Globus pallidus (tissue), 1 donor: Measurements from ENCODE around the gene F2.

Experiments used
- DNase-seq: peaks from one replicate; pipeline ENCODE4 v3.0.0-alpha.2; 2015; ENCODE audit warnings: low spot score

F2 gene

DNA sequence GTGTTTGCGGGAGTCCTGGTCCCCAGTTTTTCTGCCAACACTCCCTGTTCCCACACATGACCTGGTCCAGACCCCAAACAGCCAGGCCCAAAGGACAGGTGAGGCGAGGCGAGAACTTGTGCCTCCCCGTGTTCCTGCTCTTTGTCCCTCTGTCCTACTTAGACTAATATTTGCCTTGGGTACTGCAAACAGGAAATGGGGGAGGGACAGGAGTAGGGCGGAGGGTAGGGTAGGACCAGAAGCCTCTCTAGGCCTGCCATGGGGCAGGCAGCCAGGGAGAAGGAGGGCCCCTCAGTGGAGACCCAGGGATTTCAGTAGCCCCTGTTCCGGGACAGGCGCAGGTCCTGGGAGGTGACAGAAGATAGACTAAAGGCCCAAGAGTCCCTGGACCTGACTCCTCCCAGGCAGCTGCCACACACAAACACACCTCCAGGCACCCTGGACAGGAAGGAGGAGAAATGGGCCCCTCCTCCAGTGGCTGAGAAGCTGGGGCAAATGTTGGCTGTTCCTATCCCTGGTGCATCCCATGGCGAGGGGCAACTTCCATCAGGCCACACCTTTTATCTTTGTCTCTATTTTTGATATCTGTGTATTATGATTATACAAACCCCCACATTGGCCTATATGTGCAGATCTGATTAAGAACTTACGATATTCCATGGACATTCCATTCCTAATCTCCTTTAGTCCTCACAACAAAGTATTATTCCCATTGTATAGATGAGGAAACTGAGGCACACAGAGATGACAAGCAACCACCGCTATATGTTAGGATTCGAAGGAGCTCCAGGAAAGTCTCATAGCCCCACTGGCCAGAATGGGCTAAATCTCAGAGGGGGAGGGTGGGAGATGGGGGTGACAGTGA is 626 bp upstream of the F2 start:
- DNase-seq, result no peak

DNA sequence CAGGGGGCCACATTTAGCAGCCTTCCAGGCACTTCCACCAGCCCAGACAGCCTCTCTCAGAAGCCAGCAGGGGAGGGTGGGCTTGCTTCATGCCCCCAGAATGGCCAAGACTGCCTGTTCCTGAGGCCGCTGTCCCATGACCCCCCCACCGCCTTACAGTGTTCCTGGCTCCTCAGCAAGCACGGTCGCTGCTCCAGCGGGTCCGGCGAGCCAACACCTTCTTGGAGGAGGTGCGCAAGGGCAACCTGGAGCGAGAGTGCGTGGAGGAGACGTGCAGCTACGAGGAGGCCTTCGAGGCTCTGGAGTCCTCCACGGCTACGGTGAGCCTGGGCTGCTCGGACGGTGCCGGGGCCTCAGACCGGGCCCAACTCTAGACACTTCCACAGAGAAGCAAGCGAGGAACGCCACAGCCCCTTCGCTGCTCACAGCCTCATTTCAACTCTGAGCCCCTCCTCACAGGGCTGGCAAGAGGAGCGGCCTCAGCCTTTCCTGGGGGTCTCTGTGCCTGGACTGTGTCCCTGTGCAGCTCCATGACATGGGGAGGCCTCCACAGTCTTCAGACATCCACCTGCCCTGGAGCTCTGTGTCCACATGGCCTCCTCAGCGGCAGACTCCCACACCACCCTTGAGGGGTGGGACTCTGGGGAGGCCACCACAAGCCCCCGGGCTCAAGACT is 668 bp downstream of the F2 start:
- no peak for DNase-seq

- DNase-seq, result no peak
These were observed 2.3 kb downstream of the F2 start for GRCh38 chr11:46721286-46721685.

- no peak for DNase-seq
These were observed 3.7 kb downstream of the F2 start for GRCh38 chr11:46722566-46723358.

DNA sequence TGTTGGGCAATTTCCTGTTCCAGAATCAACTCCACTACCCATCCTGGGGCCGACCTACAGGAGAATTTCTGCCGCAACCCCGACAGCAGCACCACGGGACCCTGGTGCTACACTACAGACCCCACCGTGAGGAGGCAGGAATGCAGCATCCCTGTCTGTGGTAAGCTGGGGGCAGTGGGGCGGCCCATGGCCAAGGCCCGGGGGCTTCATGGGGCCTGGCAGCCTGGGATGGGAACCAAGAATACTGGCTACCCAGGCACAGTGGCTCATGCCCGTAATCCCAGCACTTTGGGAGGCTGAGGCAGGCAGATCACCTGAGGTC is 4.3 kb downstream of the F2 start:
- no peak for DNase-seq

DNA sequence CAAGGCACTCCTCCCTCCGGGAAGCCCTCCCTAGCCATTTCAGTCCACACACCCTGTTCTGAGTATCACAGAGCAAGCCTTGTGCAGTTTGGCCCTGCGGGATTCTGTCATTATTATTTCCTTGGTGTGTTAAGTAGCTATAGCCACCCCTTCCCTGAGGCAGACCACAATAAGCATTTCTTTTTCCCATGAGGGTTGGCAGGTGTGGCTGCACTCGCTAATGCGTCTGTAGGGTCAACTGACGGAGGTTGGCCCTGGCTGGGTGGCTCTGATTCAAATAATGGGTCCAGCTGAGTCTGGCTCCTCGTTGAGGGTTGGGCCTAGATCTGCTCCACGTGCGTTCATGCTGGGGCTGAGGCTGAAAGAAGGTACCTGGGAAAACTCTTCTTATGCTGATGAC is 5.1 kb downstream of the F2 start:
- DNase-seq, result no peak

- no peak for DNase-seq
These were observed 6.6 kb downstream of the F2 start for GRCh38 chr11:46725338-46726205.

DNA sequence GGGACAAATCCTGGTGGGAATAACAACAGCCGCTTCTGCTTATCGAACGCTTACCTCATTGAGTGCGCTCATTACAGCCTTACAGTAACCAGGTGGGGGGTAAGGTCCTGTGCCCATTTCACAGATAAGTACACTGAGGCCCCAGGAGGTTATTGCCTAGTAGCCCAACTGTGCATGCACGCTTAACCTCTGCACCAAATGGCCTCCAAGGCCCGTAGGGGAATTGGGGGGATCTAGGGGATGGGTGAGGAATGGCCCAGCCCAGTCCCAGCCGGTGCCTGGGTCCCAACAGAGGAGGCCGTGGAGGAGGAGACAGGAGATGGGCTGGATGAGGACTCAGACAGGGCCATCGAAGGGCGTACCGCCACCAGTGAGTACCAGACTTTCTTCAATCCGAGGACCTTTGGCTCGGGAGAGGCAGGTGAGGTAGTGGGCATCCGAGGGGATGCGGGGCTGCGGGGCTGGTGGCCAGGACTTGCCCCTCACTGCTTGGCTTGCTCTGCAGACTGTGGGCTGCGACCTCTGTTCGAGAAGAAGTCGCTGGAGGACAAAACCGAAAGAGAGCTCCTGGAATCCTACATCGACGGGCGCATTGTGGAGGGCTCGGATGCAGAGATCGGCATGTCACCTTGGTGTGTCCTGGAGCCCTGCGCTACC is 7.3 kb downstream of the F2 start:
- DNase-seq, result no peak

DNA sequence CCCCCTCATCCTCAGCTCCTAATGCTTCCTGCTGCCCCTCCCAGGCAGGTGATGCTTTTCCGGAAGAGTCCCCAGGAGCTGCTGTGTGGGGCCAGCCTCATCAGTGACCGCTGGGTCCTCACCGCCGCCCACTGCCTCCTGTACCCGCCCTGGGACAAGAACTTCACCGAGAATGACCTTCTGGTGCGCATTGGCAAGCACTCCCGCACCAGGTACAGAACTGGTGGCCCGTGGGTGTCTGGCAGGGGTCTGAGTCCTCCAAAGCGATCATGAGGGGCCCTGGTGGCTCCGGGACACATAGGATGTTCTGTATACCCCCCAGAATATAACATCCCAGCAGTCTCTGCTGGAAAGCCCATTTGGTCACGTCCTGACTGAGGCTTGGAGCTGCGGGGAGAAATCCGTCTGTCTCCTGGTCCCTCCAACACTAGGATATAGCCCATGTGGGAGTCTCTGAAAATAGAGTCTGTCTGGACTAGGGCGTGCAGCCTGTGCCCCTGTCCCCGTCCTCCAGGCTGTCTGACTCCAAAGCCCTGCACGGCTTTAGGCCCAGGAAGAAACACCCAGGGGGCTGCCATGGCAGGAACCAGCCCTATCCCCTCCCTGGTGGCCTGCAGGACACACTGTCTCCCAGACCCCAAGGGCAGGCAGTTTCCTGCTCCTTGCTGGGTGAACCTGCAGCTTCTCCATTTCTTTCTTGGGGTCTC is 9.1 kb downstream of the F2 start:
- DNase-seq, result no peak

GRCh38 chr11:46728659-46729040 is 9.6 kb downstream of the F2 start:
- DNase-seq, result no peak

DNA sequence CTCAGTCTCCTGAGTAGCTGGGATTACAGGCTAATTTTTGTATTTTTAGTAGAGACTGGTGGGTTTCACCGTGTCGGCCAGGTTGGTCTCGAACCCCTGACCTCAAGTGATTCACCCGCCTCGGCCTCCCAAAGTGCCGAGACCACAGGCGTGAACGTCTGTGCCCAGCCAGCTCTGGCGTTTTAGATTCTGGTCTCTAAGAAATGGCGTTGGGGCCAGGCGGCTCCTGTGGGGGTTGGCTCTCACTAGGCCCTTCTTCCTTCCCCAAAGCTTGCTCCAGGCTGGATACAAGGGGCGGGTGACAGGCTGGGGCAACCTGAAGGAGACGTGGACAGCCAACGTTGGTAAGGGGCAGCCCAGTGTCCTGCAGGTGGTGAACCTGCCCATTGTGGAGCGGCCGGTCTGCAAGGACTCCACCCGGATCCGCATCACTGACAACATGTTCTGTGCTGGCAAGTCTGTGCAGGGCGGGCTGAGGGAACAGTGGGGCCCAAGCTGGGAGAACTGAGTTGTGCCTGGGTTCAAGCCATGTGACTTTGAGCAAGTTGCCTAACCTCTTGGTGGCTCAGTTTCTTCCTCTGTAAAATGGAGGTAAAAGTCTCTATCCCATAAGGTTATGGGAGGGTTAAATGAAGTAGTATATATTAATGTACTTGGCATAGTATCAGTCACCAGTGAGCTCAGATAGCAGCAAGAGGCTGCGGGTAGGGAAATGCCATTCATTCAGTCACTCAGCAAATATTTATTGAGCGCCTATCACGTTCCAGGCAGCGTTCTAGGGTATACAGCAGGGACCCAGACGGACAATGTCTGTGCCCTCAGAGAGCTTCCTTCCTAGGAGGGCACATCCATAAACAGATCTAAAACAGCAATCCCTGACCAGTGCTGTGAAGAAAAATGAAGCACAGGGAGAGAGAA is 10.4 kb downstream of the F2 start:
- DNase-seq, result no peak

- DNase-seq, result no peak
These were observed 12.5 kb downstream of the F2 start for GRCh38 chr11:46731545-46731944.

- DNase-seq, result no peak
These were observed 14.2 kb downstream of the F2 start for GRCh38 chr11:46733234-46733633.

- DNase-seq, result no peak
These were observed 17.1 kb downstream of the F2 start for GRCh38 chr11:46736146-46736545.

- DNase-seq, result no peak
These were observed 17.6 kb downstream of the F2 start for GRCh38 chr11:46736615-46737014.

DNA sequence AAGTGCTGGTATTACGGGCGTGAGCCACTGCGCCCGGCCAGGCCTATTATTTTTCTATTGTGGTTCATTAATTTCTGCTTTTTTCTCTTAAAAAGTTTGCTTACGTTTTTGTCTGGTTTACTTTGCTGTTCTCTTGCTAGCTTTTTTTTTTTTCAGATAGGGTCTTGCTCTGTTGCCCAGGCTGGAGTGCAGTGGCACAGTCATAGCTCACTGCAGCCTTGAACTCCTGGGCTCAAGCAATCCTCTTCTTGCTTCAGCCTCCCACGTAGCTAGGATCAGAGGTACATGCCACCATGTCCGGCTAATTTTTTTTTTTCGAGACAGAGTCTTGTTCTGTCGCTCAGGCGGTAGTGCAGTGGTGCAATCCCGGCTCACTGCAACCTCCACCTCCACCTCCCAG is 18.7 kb downstream of the F2 start:
- DNase-seq, result no peak

DNA sequence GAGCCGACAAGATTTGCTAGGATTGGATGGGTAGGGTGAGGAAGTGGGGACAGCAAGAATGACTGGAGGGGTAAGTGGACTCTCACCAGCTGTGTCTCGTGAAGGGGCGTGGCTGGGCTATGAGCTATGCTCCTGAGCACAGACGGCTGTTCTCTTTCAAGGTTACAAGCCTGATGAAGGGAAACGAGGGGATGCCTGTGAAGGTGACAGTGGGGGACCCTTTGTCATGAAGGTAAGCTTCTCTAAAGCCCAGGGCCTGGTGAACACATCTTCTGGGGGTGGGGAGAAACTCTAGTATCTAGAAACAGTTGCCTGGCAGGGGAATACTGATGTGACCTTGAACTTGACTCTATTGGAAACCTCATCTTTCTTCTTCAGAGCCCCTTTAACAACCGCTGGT is 19.9 kb downstream of the F2 start:
- DNase-seq, result no peak

GRCh38 chr11:46741600-46742484 is 22.8 kb downstream of the F2 start:
- DNase-seq, result no peak

DNA sequence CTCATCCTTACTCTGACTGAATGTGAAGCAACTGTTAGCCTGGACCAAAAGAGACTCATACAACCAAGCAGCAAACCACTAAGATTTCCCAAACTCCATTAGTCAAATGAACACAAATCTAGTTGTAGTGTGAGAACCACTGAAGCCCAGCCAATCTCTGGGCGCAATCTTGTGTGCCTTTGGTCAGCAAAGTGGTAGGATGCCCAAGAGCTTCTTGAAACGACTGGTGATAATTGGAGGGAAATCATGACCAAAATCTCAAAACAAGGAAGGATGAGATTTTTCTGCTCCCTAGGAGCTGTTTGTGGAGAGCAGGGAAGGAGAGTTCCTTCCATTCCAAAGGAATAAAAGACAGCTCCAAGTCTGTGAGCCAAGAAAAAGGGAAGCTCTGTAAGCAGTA is 24.0 kb downstream of the F2 start:
- no peak for DNase-seq
